Effector memory CD8-positive, alpha-beta T cell (primary cell): ENCODE data around the gene ARHGAP22.
"Not testable (repeated sequence)": the region's sequence is repeated elsewhere in the genome, so short reads cannot be mapped to it uniquely, and the experiment has no call there.

Source experiments
- ATAC-seq: fragments of 150-1000 bp; cut with Tn5 transposase; replicated peaks from 2 replicates; pipeline ENCODE4 v1.10.0; 2021; ENCODE audit warnings: mild to moderate bottlenecking, moderate library complexity
- DNase-seq, 3 experiments: peaks; one replicate each; pipeline ENCODE4 v3.0.0; 2021
- H3K27ac Mint-ChIP-seq, 2 donors: one replicate each; pipeline ENCODE4 v1.8.0; 2022; ENCODE audit warnings: mild to moderate bottlenecking in 2 of 2, mixed read lengths in 2 of 2, moderate library complexity in 2 of 2
- H3K27me3 Mint-ChIP-seq, 2 donors: one replicate each; pipeline ENCODE4 v1.8.0; 2022; ENCODE audit warnings: mixed read lengths in 2 of 2
- H3K36me3 Mint-ChIP-seq: one replicate; pipeline ENCODE4 v1.8.0; 2022; ENCODE audit warnings: mild to moderate bottlenecking, moderate library complexity, mixed read lengths; ENCODE audit not compliant: insufficient read depth
- H3K4me1 Mint-ChIP-seq, 2 donors: one replicate each; pipeline ENCODE4 v1.8.0; 2022; ENCODE audit warnings: low read depth in 2 of 2, mixed read lengths in 2 of 2
- H3K4me3 Mint-ChIP-seq, 2 donors: one replicate each; pipeline ENCODE4 v1.8.0; 2022; ENCODE audit warnings: mild to moderate bottlenecking in 2 of 2, mixed read lengths in 2 of 2, moderate library complexity in 2 of 2
- H3K9me3 Mint-ChIP-seq, 2 donors: one replicate each; pipeline ENCODE4 v1.8.0; 2022; ENCODE audit warnings: mixed read lengths in 2 of 2

Gene ARHGAP22

DNA sequence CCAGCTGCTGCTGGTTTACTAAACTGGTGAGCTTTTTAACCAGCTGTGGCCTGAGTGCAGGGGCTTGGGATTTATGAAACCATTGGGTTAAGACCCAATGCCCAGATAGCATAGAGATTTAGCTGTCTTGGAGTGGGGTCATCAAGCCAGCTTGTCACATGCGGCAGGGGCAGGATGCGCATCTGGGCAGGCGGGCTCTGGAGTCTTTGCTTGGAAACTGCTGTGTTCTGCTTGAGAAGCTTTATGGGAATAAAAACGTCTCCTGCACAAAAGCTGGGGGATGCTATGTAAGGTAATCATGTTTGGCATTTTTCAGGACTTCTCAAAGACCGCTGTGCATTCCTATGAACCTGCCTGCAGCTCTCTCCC is 162.1 kb downstream of the ARHGAP22 start:
- Mint-ChIP-seq H3K36me3 (peaks cover 3% of the 10 kb centered on the region), H3K27me3 (peaks cover 4 to 6% of the 10 kb centered on the region in 2 donors), H3K9me3 (no peaks in the 10 kb centered on the region), H3K27ac (no peak overlapping the region), H3K4me3 (no peak overlapping the region), H3K4me1 (peaks cover 0 to 5% of the 10 kb centered on the region in 2 donors)
- DNase-seq (no peak), ATAC-seq (no peak)

DNA sequence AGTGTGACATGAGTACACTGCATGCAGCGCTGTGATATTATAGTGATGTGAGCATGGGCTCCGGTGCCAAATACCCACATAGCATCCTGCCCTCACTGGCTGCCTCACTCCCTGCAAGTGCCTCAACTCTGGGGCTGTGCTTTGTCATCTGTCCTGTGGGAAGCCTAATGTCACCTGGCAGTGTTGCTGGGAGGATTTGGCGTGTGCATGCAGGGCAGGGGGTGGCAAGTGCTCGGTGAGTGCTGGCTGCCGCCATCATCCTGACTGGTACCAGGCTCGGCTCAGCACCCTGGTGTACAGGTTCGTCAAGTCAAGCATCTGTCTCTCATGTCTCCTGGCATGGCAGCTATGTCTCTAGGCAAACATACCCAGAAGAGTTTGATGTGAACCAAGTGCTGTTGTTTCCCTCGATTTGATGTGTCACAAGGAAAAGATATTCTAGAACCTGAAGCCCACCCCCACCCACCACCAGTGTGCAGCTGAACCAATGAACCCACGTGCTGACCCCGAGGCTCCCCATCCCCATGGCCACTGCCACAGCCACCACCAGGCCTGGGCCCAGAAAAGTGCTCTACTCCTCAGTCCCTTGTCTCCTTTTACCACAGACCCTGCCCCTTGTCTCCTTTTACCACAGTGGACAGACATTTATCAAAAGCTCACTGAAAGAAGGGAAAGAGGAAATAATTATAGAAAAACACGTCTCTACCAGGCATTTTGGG is 162.6 kb downstream of the ARHGAP22 start:
- Mint-ChIP-seq H3K36me3 (peaks cover 3% of the 10 kb centered on the region), H3K27ac (no peak overlapping the region), H3K4me1 (peaks cover 0 to 2% of the 10 kb centered on the region in 2 donors), H3K27me3 (peaks cover 0 to under 1% of the 10 kb centered on the region in 2 donors), H3K4me3 (no peak overlapping the region), H3K9me3 (no peaks in the 10 kb centered on the region)
- DNase-seq (no peak), ATAC-seq (no peak)

DNA sequence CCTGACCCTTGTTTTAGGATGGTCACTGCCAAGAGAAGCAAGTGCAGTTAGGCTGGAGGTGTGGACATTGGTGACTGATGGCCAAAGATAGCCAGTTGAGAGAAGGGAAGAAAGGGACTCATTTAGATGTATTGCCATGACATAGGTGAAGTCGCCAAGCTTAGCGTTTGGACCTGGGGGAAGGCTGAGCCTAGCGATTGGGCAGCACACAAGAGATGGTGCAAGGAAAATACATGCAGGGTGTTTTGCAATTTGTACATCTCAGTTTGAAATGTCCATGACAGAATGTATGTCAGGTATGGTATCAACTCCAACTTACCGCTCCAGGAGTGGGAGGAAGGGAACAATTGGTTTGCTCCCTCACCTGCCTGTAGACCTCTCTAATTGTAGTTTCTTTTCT is 164.1 kb downstream of the ARHGAP22 start:
- H3K4me3 Mint-ChIP-seq = no peak overlapping the region
- ATAC-seq (no peak), DNase-seq (no peak)
- peaks cover 3% of the 10 kb centered on the region for H3K36me3 Mint-ChIP-seq
- no peaks in the 10 kb centered on the region for H3K4me1 Mint-ChIP-seq
- no peaks in the 10 kb centered on the region for H3K27me3 Mint-ChIP-seq
- H3K27ac Mint-ChIP-seq = no peak overlapping the region
- H3K9me3 Mint-ChIP-seq = no peaks in the 10 kb centered on the region

DNA sequence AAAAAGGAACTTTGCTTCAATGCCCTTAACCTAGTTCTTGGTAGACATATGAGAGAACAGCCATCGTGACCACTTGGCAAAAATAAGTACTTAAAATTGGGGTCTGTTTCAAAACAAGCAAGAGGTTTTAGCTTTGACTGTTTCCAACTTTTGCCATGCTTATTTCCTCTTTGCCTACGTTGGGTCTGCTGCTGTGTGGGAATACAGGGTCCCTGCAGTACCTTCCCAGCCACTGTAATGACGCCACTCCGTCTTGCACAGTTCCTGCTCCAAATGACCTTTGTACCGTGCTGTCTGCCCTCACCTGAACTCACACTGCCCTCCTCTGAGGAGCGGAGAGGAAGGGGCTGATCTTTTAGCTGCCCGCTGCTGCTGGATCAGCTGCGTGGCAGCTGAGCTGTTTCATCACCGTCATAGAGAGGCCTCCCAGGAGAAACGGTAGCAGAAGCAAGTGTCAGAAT is 165.3 kb downstream of the ARHGAP22 start:
- DNase-seq (no peak), ATAC-seq (no peak)
- Mint-ChIP-seq H3K4me1 (no peaks in the 10 kb centered on the region), H3K27me3 (no peaks in the 10 kb centered on the region), H3K9me3 (no peaks in the 10 kb centered on the region), H3K36me3 (peaks cover 3% of the 10 kb centered on the region), H3K27ac (no peak overlapping the region), H3K4me3 (no peak overlapping the region)

DNA sequence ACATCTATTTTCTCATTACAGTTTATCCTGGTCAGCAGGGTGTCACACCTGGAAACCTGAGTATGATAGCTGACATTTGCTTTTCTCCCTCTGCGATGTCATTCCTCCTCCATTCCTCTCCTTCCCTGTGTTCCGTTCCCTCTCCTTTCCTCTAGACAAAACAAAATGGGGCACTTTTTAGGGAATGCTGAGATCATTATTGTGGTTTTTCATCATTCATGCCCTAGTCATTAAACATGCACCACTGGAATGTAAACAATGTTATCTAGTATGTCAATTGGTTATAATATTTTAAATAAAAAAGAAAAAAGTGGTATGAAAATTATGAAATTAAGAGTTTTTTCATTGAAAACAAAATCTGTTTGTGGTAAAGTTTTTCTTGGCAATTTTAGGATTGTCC is 165.8 kb downstream of the ARHGAP22 start:
- no peak overlapping the region for H3K4me3 Mint-ChIP-seq
- H3K36me3 Mint-ChIP-seq = peaks cover 3% of the 10 kb centered on the region
- no peaks in the 10 kb centered on the region for H3K9me3 Mint-ChIP-seq
- H3K27ac Mint-ChIP-seq = no peak overlapping the region
- no peaks in the 10 kb centered on the region for H3K4me1 Mint-ChIP-seq
- no peaks in the 10 kb centered on the region for H3K27me3 Mint-ChIP-seq
- DNase-seq (no peak), ATAC-seq (no peak)

DNA sequence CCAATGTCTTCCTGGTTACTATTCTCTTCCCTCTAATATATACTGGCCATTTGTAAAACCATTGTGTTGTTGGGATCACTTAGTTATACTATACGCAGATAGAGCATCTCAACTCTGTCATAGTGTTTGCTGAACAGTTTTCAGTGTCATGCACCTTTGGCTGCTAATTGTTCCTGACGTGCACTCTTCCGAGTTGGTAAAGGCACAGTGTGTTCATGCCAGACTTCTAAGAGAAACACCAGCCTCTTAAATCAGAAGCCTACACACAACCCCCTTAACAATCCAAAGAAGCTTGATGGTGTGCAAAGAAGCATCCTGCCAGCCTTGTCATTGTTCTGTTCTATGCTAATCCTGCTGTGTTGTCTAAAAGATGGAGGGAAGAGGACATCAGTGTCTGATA is 167.3 kb downstream of the ARHGAP22 start:
- Mint-ChIP-seq H3K27me3 (no peaks in the 10 kb centered on the region), H3K36me3 (peaks cover 3% of the 10 kb centered on the region), H3K4me3 (no peak overlapping the region), H3K9me3 (no peaks in the 10 kb centered on the region), H3K27ac (no peak overlapping the region), H3K4me1 (no peaks in the 10 kb centered on the region)
- DNase-seq = no peak
- no peak for ATAC-seq

DNA sequence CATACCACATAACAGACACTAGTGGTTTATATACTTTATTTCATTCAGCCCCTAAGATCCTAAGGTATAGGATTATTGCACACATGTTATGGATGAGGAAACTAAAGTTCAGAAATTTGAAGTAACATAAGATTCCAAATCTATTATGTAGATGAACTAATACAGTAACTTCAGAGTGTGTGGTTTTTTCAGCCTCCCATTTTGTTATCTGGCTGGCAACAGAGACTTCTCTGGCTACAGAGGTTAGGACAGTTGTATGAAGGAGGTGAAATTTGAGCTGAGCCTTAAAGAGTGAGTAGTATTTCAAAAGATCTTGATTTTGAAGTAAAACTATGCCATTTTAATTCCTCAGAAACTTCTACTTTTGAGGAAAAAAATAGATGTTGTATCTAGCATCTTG is 173.0 kb downstream of the ARHGAP22 start:
- Mint-ChIP-seq H3K9me3 (no peaks in the 10 kb centered on the region), H3K27ac (peak overlapping the region in 1 of 2 donors; percentile 41), H3K4me1 (no peaks in the 10 kb centered on the region), H3K36me3 (peaks cover 13% of the 10 kb centered on the region), H3K27me3 (no peaks in the 10 kb centered on the region), H3K4me3 (no peak overlapping the region)
- ATAC-seq (no peak), DNase-seq (no peak)

DNA sequence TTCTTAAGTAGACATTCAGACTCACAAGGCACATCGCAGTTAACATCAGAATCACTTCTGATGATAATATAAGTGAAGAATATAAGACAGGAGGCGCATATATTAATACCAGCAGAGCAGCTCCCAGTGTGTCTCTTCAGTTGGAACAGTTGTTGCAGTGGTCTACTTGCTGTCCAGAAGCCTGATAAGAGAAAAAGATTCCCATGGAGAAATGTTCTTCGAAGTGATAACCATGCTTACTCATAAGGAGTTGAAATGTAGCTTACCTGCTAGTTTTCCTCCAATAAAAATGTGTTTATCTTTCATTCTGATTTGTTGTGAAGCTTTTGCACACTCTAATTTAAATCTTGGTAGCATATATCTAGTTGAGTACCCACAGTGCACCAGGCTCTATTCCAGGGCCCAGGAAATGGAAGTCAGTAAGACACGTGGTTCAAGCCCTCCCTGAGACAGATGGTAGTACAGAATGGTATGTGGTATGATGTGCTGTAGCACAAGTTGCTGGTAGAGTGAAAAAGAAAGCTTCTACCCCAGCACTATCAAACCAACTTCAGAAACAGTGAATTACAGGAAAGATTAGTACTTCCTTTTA is 174.4 kb downstream of the ARHGAP22 start:
- no peak for DNase-seq
- H3K36me3 Mint-ChIP-seq = peaks cover 20% of the 10 kb centered on the region
- no peak overlapping the region for H3K4me3 Mint-ChIP-seq
- no peaks in the 10 kb centered on the region for H3K4me1 Mint-ChIP-seq
- ATAC-seq = no peak
- H3K27me3 Mint-ChIP-seq = no peaks in the 10 kb centered on the region
- H3K9me3 Mint-ChIP-seq = no peaks in the 10 kb centered on the region
- no peak overlapping the region for H3K27ac Mint-ChIP-seq

DNA sequence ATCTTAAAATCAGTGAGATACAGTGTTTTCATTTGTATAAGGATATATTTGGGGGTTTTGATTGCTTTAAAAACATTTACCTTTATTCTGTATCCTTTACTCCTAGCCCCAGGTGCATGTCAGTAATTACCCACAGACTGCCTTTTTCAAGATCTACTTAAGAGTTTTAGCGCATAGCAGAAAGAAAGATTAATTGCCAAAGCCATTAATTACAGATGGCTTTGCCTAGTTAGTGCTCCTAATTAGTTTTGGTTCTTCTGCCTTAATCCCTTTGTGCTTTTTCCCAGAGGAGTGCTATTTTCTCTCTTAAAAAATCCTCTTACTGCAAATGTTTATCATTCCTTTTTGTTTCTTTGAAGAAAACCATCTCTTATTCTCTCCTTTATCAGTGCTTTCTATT is 175.6 kb downstream of the ARHGAP22 start:
- ATAC-seq (no peak), DNase-seq (no peak)
- H3K27me3 Mint-ChIP-seq = no peaks in the 10 kb centered on the region
- no peak overlapping the region for H3K4me3 Mint-ChIP-seq
- H3K9me3 Mint-ChIP-seq = no peaks in the 10 kb centered on the region
- H3K36me3 Mint-ChIP-seq = peaks cover 20% of the 10 kb centered on the region
- H3K27ac Mint-ChIP-seq = no peak overlapping the region
- no peaks in the 10 kb centered on the region for H3K4me1 Mint-ChIP-seq

DNA sequence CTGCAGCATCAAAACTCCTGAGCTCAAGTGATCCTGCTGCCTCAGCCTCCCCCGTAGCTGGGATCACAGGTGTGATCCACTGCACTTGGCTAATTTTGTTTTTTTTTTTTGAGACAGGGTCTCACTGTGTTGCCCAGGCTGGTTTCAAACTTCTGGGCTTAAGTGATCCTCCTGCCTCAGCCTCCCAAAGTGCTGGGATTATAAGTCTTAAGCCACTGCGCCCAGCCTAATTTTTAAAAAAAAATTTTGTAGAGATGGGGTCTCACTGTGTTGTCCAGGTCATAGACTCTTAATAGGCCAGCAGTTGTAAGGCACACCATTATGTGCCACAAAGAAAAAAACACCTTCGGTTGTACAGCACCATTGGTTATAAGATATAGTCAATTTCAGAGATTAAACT is 176.0 kb downstream of the ARHGAP22 start:
- ATAC-seq (no peak), DNase-seq (no peak)
- H3K4me3 Mint-ChIP-seq = no peak overlapping the region
- H3K36me3 Mint-ChIP-seq = peaks cover 20% of the 10 kb centered on the region
- no peaks in the 10 kb centered on the region for H3K4me1 Mint-ChIP-seq
- no peaks in the 10 kb centered on the region for H3K27me3 Mint-ChIP-seq
- no peak overlapping the region for H3K27ac Mint-ChIP-seq
- H3K9me3 Mint-ChIP-seq = no peaks in the 10 kb centered on the region

DNA sequence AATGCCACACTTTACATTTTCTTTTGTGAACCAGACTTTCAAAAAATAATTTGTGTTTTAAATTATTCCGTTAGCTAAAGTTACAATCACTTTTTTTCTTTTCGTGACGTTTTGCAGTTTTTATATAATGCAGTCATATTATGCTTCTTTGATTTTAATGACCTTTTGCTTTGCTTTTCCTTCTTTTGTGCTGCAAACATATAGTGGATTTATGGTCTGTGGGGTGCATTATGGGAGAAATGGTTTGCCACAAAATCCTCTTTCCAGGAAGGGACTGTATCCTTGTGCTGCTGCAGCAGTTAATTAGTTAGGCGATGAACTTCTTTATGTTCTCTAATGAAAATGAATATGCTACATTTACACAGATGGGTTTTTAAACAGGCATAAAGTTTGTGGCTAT is 181.0 kb downstream of the ARHGAP22 start:
- no peak overlapping the region for H3K27ac Mint-ChIP-seq

DNA sequence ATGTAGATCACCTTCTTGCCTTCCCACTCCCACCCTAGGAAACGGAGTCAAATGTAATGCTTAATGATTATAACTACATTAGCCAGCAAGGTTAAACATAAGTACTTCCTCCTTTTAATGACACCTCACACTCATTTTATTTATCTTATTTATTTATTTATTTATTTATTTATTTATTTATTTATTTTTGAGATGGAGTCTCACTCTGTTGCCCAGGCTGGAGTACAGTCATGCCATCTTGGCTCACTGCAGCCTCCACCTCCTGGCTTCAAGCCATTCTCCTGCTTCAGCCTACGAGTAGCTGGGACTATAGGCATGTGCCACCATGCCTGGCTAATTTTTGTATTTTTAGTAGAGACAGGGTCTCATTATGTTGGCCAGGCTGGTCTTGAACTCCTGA is 183.0 kb downstream of the ARHGAP22 start:
- not testable (repeated sequence) for H3K9me3 Mint-ChIP-seq, H3K36me3 Mint-ChIP-seq, ATAC-seq, H3K27me3 Mint-ChIP-seq, H3K27ac Mint-ChIP-seq, H3K4me3 Mint-ChIP-seq, H3K4me1 Mint-ChIP-seq, DNase-seq

More for the DNA sequence above, 181.0 kb downstream of the ARHGAP22 start:
- H3K36me3 Mint-ChIP-seq = peaks cover 15% of the 10 kb centered on the region
- ATAC-seq (no peak), DNase-seq (no peak)
- H3K27me3 Mint-ChIP-seq = no peaks in the 10 kb centered on the region
- no peaks in the 10 kb centered on the region for H3K9me3 Mint-ChIP-seq
- H3K4me1 Mint-ChIP-seq = no peaks in the 10 kb centered on the region
- no peak overlapping the region for H3K4me3 Mint-ChIP-seq

DNA sequence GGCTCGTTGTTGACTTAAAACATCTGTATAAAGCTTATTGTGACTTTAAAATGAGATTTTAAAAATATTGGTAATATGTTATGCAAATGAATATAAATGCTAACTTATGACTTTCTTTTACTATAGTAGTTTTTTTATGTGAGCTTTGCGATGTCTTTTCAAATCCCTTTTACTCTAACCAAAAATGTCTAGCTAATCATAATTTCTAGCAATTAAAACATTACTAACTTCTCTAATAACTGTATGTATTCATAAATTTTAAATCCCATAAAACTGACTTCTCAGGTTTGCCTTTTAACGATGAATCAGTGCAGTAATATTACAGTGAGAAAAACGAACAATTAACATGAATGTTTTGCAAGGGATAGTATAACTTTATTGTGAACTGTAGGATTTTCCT is 185.2 kb downstream of the ARHGAP22 start:
- Mint-ChIP-seq H3K9me3 (no peaks in the 10 kb centered on the region), H3K27ac (no peak overlapping the region), H3K36me3 (peaks cover 2% of the 10 kb centered on the region), H3K27me3 (no peaks in the 10 kb centered on the region), H3K4me3 (no peak overlapping the region), H3K4me1 (no peaks in the 10 kb centered on the region)
- ATAC-seq = no peak
- DNase-seq = no peak

DNA sequence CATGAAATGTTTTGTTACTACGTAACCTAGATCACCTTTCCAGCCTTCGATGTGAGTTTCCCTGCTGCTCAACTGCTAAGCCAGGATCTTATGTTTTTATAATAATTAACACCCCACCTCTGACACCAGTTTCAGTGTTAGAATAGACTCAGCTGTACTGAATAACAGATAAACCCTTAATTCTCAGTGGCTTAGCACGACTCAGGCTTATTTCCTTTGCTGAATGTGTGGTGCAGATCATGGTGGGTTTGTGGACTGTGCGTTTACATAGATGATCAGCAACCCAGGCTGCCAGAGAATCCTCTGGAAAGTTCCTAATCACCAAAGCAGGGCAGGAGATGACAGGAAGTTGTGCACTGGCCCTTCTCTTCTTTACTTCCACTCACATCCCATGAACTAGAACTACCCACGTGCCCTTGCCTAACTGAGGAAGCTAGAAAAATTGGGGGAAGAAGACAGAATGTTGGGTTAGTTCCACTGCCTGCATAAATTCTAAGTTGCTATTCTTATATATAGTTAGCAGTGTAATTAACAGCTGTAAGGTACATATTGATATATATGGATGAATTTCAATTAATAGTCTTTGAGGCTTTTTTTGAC is 186.6 kb downstream of the ARHGAP22 start:
- Mint-ChIP-seq H3K27ac (no peak overlapping the region), H3K4me1 (no peaks in the 10 kb centered on the region)
- ATAC-seq = no peak

More for the DNA sequence above, 186.6 kb downstream of the ARHGAP22 start:
- DNase-seq = no peak
- Mint-ChIP-seq H3K4me3 (no peak overlapping the region), H3K9me3 (no peaks in the 10 kb centered on the region), H3K27me3 (no peaks in the 10 kb centered on the region), H3K36me3 (peaks cover 5% of the 10 kb centered on the region)
